Keratinocyte (primary cell): Measurements from ENCODE around the gene UTF1. TPM values are rescaled to one million over a fixed set of nuclear protein-coding genes. Genes with fewer than 3 reads are reported as not detected.
A peak's percentile ranks its signal among the peaks of the same experiment; 100 is the strongest.

ENCODE experiments used
- DNase-seq: peaks from one replicate; pipeline ENCODE4 v3.0.0-alpha.2; 2011; ENCODE audit warnings: low read depth, missing footprints, low spot score
- FAIRE-seq: peaks from 2 replicates; lab custom pipeline; 2011; peaks lifted over from hg19 to GRCh38; lab: Jason Lieb, UNC
- H2AFZ ChIP-seq: 2 replicates; pipeline ENCODE4 v1.6.0; 2012; ENCODE audit warnings: low read length, control low read depth, inconsistent platforms; ENCODE audit not compliant: control insufficient read depth
- H3K27ac ChIP-seq: 2 replicates; pipeline ENCODE4 v1.5.1; 2011; ENCODE audit warnings: low read length; ENCODE audit not compliant: control insufficient read depth, insufficient read depth
- H3K27me3 ChIP-seq: 3 replicates; pipeline ENCODE4 v1.6.0; 2011; ENCODE audit warnings: low read length; ENCODE audit not compliant: control insufficient read depth, insufficient read depth; ENCODE audit errors: extremely low read depth
- H3K36me3 ChIP-seq, 2 experiments: 2 replicates in 1 of 2; 3 replicates in 1 of 2; pipeline ENCODE4 v1.5.1; 2011; ENCODE audit warnings: low read length in 2 of 2, mild to moderate bottlenecking in 1 of 2; ENCODE audit not compliant: control insufficient read depth in 2 of 2, insufficient read depth in 2 of 2; ENCODE audit errors: extremely low read depth in 1 of 2
- H3K4me1 ChIP-seq: 3 replicates; pipeline ENCODE4 v1.5.1; 2011; ENCODE audit warnings: low read length; ENCODE audit not compliant: control insufficient read depth, insufficient read depth; ENCODE audit errors: extremely low read depth
- H3K4me2 ChIP-seq: 3 replicates; pipeline ENCODE4 v1.6.0; 2011; ENCODE audit warnings: low read depth, low read length; ENCODE audit not compliant: control insufficient read depth, insufficient read depth; ENCODE audit errors: extremely low read depth
- H3K4me3 ChIP-seq, 3 experiments: fragments of 200-600 bp in 1 of 3; sonication (generic) in 1 of 3; 2 replicates in 2 of 3; 3 replicates in 1 of 3; pipeline ENCODE4 v1.5.1; 2011 to 2016; ENCODE audit warnings: low read length in 3 of 3, mild to moderate bottlenecking in 3 of 3, control low read depth in 2 of 3, inconsistent platforms in 1 of 3, low read depth in 1 of 3, mixed read lengths in 1 of 3, mixed run types in 1 of 3, moderate library complexity in 1 of 3; ENCODE audit not compliant: control insufficient read depth in 2 of 3, insufficient read depth in 2 of 3; ENCODE audit errors: extremely low read depth in 1 of 3
- H3K79me2 ChIP-seq: 2 replicates; pipeline ENCODE4 v1.6.0; 2012; ENCODE audit warnings: low read length; ENCODE audit not compliant: control insufficient read depth, insufficient read depth
- H3K9ac ChIP-seq: 3 replicates; pipeline ENCODE4 v1.6.0; 2011; ENCODE audit warnings: low read length; ENCODE audit not compliant: control insufficient read depth, insufficient read depth; ENCODE audit errors: extremely low read depth
- H3K9me1 ChIP-seq: 3 replicates; pipeline ENCODE4 v1.6.0; 2011; ENCODE audit warnings: low read length; ENCODE audit not compliant: control insufficient read depth, insufficient read depth; ENCODE audit errors: extremely low read depth
- H3K9me3 ChIP-seq: 2 replicates; pipeline ENCODE4 v1.5.1; 2012; ENCODE audit warnings: low read depth, low read length; ENCODE audit not compliant: control insufficient read depth
- H4K20me1 ChIP-seq: 3 replicates; pipeline ENCODE4 v1.6.0; 2011; ENCODE audit warnings: low read length; ENCODE audit not compliant: control insufficient read depth, insufficient read depth; ENCODE audit errors: extremely low read depth
- CTCF ChIP-seq, 3 experiments: IDR thresholded peaks in 1 of 3; conservative IDR thresholded peaks in 1 of 3; optimal IDR thresholded peaks in 1 of 3; 2 replicates in 2 of 3; 3 replicates in 1 of 3; pipeline versions ENCODE3 to v1.5.1; 2011; ENCODE audit warnings: low read length in 3 of 3, mild to moderate bottlenecking in 3 of 3, moderate library complexity in 2 of 3, control low read depth in 1 of 3, inconsistent platforms in 1 of 3; ENCODE audit not compliant: insufficient read depth in 2 of 3; ENCODE audit errors: extremely low read depth in 1 of 3
- EZH2 ChIP-seq: IDR thresholded peaks from one replicate; pipeline ENCODE4 v1.6.1; 2012; ENCODE audit warnings: inconsistent platforms, mild to moderate bottlenecking, low read length, moderate library complexity
- dilution Hi-C: fragments of 300-500 bp; cut with MboI; formaldehyde crosslinking; loops from one replicate; pipeline ENCODE4 v1.7.0; 2020; ENCODE audit warnings: low sequenced_read_pairs; ENCODE audit not compliant: extremely low pct_ligation_motif_present
- polyA plus RNA-seq, 5 experiments: library from polyadenylated mRNA; depleted of rRNA in 3 of 5; stranded (reverse) in 3 of 5; stranded (forward) in 1 of 5; unstranded in 1 of 5; fragments of >200 nt; gene quantifications; 1 replicate in 1 of 5; 2 replicates in 3 of 5; 3 replicates in 1 of 5; pipeline versions ENCODE4 v1.2.1 to v1.2.3, GENCODE V29; 2011 to 2012; ENCODE audit warnings: missing spikeins in 2 of 5, low read depth in 1 of 5, low replicate concordance in 1 of 5

The UTF1 gene
- polyA plus RNA-seq, 1 donor (not counting 4 experiments of a cell fraction or from before 2014, with no cell fraction given): not detected

- no peak overlapping the region for H3K4me2 ChIP-seq
- H3K27me3 ChIP-seq: peaks cover 74% of the 10 kb centered on the region
- dilution Hi-C loops: no loop called here
- FAIRE-seq: peak; percentile 60
- H3K4me3 ChIP-seq: no peak overlapping the region
- H3K9me1 ChIP-seq: no peaks in the 10 kb centered on the region
- H4K20me1 ChIP-seq: no peaks in the 10 kb centered on the region
- H3K27ac ChIP-seq: no peak overlapping the region
- TF ChIP-seq EZH2 (no peak), CTCF (optimal IDR thresholded peaks at IDR 0.05 in 1 of 3, IDR thresholded peaks at IDR 0.05 in 1 of 3, conservative IDR thresholded peaks at IDR 0.05 in 1 of 3; ENCODE audit: extremely low read depth in 1 of 3, insufficient read depth in 2 of 3, low read length in 3 of 3) (no peak)
- H3K9me3 ChIP-seq: no peaks in the 10 kb centered on the region
- DNase-seq: no peak
- H3K4me1 ChIP-seq: peaks cover 12% of the 10 kb centered on the region
- H3K9ac ChIP-seq: no peak overlapping the region
- H3K36me3 ChIP-seq: no peaks in the 10 kb centered on the region
- H3K79me2 ChIP-seq: no peaks in the 10 kb centered on the region
- no peak overlapping the region for H2AFZ ChIP-seq
These were observed 12.8 kb downstream of the UTF1 start for GRCh38 chr10:133242611-133243356.

GRCh38 chr10:133243593-133243992 is 13.6 kb downstream of the UTF1 start:
- no peak for TF ChIP-seq EZH2
- TF ChIP-seq CTCF (optimal IDR thresholded peaks at IDR 0.05 in 1 of 3, IDR thresholded peaks at IDR 0.05 in 1 of 3, conservative IDR thresholded peaks at IDR 0.05 in 1 of 3; ENCODE audit: extremely low read depth in 1 of 3, insufficient read depth in 2 of 3, low read length in 3 of 3): no peak
- Histone ChIP-seq H3K36me3 (no peaks in the 10 kb centered on the region), H3K27ac (no peak overlapping the region), H3K4me1 (peaks cover 12% of the 10 kb centered on the region), H3K9ac (no peak overlapping the region), H3K4me3 (no peak overlapping the region), H3K9me3 (no peaks in the 10 kb centered on the region), H3K79me2 (no peaks in the 10 kb centered on the region), H2AFZ (no peak overlapping the region), H3K9me1 (no peaks in the 10 kb centered on the region), H3K4me2 (no peak overlapping the region), H4K20me1 (no peaks in the 10 kb centered on the region), H3K27me3 (peaks cover 66% of the 10 kb centered on the region)
- DNase-seq (no peak), FAIRE-seq (no peak)
- dilution Hi-C loops: no loop called here
